ENCODE results near the gene SLC12A6.
"Not testable (repeated sequence)": the region's sequence is repeated elsewhere in the genome, so short reads cannot be mapped to it uniquely, and the experiment has no call there.

SLC12A6 gene

DNA sequence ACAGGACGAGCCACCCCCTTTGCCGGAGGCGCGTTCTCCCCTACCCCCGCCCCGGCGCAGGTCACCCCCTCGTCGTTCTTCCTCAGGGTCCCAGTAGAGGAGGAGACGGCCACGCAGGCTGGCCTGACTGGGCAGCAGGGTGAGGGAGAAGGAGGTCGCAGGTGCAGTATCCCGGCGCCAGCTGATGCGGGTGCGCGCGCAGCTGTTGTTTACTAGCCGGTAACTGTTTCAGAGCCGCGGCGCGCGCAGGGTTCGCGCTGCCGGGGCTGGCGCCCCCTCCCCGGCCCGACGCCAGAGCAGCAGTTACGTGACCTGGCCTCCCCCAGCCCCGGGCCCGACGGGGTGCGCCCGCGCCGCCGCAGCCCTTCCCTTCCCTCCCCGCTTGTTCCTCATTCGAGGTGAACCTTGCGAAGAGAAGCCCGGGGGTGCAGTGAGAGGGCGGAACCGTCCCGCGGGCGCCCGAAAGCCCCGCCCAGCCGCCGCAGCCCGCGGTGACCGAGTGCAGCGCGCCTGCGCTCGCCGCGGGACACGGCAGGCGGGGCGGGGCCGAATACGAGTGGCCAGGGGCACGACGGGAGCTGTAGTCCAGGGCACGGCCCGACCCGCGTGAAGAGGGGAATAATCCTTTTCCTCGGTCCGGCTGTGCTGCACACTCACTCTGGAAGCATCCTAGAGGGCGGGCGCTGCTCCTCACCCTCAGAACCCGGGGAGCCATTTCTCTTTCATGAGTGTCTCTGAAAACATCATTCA lies at the start of gene SLC12A6:
Gene SLC12A6, minus strand, starts transcription at position 225 of the 750 bp plus-strand sequence. CDS start 1,101 bp downstream, outside the sequence.
- DNase-seq (ENCODE audit: low spot score), result peak; percentile 97

DNA sequence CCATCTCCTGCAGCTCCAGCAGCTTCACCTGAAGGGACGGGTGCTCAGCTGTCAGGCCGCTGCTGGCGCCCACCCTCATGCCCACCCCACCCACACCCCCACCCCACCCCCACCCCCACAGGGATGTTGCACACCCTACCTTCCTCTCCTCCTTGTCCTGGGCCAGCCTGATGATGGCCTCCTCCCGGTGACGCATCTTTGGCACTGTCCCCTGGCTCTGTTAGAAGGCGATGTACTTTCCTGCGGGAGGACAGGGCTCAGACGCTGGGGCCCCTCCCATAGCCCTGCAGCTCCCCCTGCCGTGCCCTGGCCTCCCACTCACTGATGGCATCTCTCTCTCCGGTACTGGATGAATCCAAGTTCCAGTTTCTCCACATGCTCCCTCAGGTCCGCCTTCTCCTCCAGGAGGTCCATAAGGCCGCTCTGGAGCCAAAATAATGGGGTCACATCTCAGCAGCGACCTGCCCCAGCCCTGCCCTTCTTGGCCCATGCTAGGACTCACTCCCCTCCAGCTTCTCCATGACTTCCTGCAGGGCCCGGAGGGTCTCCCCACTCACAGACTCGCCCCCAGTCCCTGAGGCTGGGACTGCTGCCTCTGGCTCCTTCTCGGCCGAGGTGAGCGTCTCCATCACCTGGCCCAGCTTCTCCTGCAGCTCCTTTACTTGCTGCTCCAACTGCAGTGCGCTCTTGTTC lies 44.4 kb upstream of the SLC12A6 start:
- DNase-seq (ENCODE audit: low spot score), result not testable (repeated sequence)

DNA sequence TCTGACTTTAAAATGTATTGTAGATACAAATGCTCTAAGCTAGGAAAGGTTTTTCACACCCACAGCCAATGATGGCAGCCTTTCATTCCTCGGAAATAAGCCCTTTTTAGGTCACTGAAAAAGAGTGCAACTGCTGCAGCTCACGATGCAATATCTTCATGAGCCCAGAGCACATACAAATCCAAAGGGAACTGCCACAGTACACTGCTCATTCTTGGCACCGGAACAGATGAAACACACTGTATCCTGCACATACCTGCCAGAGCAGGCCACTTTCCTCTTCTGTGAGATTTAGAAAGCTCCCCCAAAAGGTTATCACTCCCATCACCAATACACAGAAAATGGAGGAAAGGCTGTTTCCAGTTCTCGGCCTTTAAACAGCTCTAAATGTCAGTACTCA lies 42.9 kb upstream of the SLC12A6 start:
- not testable (repeated sequence) for DNase-seq (ENCODE audit: low spot score)

DNA sequence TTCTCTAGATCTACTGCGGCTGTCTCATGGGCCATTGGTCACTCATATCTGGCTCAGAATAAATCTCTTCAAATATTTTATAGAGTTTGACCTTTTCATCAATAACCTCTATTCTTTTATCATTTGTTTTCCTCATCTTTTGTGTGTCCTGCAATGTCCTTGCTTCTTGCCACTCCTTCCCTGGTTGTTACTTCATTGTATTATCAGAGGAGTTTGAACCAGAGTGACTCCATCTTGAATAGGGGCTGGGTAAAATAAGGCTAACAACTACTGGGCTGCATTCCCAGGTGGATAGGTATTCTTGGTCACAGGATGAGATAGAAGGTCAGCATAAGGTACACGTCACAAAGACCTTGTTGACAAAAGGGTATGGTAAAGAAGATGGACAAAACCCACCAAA lies 39.3 kb upstream of the SLC12A6 start:
- DNase-seq (ENCODE audit: low spot score), result no peak

DNA sequence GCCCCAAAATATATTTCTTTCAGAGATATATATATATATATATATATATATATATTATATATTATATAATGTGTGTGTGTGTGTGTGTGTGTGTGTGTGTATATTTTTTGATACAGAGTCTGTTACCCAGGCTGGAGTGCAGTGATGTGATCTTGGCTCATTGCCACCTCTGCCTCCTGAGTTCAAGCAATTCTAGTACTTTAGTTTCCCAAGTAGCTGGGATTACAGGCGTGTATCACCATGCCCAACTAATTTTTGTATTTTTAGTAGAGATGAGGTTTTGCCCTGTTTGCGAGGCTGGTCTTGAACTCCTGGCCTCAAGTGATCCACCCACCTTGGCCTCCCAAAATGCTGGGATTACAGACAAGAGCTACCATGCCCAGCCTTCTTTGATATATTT lies 38.0 kb upstream of the SLC12A6 start:
- DNase-seq (ENCODE audit: low spot score), result not testable (repeated sequence)

DNA sequence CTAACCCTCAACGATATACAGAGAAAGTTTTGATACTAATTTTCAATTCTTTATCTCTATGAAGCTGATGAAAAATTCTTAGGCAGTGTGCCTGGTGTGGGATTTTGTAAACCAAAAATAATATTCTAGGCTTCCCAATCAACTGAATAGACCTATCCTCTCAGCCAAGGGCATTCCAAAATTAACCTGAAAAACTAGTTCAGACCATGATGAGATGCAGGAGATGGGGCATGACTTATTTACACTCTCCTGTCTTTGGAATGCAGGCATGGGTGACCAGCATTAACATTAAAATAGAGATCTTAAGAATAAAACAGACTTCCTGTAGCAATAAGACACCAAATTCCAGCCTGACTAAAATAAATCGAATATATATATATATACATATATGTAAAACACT lies 37.2 kb upstream of the SLC12A6 start:
- DNase-seq (ENCODE audit: low spot score), result no peak

DNA sequence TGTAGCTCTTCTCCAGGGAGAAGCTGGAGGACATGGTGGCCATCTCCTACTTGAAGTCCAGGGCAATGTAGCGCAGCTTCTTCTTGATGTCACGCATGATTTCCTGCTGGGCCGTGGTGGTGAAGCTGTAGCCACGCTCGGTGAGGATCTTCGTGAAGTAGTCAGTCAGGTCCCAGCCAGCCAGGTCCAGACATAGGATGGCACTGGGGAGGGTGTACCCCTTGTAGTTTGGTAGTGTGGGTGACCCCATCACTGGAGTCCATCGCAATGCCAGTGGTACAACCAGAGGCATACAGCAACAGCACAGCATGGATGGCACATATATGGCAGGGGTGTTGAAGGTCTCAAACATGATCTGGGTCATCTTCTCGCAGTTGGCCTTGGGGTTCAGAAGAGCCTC lies 36.4 kb upstream of the SLC12A6 start:
- DNase-seq (ENCODE audit: low spot score), result no peak

DNA sequence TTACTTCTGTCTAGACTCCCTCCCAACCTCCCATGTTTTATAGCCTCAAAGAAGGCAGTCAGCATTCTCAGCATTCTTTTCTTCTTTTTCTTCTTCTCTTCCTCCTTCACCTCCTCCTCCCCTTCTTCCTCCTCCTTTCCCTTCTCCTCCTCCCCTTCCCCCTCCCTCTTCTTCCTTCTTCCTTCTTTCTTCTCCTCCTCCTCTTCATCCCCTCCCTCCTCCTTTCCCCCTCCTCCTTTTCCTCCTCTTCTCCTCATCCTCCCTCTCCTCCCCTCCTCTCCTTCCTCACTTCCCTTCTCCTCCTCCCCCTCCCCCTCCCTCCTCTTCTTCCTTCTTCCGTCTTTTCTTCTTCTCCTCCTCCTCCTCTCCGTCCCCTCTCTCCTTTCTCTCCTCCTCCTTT lies 33.1 kb upstream of the SLC12A6 start:
- no peak for DNase-seq (ENCODE audit: low spot score)

DNA sequence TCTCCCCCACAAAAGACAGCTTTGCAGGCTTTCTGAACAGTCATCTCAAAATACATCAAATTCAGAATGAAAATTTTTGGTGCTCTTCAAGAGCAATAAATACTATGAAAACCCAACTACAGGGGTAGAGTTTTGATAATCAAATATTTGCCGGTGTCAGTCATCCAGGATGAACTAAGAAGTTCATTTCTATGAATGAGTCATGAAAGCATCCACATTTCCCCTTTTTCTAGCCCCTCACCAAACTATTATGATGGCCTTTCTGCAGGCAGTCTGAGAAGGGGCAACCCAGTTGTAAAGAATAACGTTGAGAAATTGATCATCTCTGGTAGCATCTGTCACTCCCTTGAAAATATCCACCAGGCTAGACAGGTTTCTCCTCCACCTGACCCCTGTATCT lies 32.5 kb upstream of the SLC12A6 start:
- DNase-seq (ENCODE audit: low spot score), result no peak

DNA sequence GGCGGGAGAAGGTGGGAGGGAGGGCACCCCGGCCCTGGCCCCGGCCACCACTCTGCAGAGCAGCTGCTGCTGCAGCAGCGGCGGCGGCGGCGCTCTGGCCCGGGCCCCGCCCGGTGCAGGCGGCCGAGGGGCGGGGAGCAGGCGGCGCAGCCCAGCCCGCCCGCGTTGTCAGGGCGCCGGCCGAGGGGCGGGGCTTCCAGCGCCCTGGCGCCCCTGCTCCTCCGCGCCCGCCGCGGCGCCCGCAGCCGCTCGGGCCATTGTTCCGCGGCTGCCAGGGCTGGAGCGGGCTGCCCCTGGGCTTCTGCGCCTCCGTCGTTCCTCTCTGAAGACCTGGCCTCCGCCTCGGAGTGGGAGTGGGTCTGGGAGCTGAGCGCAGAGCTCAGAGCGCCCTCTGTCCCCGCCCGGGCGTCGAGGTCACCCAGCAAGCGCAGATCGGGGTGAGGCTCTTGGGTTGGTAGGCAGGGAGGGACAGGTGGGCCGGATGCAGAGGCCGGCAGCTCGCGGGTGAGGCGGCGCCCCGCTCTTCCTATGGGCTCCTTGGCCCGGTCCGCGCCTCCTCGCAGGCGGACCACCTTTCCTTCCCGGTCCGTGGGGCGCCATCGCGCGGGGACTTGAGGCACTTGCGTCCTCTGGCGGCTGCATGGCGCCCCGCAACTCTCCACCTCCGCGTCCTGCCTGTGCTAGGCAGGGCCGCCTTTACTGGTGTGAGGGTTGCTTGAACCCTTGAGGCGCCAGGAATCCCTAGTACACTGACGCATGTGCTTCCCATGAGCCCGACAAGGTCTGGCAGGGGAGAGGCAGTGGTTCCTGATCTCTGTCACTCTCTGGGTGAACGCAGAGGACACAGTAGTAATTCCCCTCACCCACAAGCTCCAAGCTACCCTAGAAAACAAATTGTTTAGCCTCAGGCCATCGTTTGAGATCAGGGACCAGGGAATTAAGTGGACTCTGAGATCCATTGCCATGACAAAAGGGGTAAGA lies 29.8 kb upstream of the SLC12A6 start, which contains the start of gene LPCAT4:
Gene LPCAT4, minus strand, starts transcription at position 96 of the 981 bp plus-strand sequence. CDS start 96 bp downstream, outside the sequence.
- peak; percentile 98 for DNase-seq (ENCODE audit: low spot score)

DNA sequence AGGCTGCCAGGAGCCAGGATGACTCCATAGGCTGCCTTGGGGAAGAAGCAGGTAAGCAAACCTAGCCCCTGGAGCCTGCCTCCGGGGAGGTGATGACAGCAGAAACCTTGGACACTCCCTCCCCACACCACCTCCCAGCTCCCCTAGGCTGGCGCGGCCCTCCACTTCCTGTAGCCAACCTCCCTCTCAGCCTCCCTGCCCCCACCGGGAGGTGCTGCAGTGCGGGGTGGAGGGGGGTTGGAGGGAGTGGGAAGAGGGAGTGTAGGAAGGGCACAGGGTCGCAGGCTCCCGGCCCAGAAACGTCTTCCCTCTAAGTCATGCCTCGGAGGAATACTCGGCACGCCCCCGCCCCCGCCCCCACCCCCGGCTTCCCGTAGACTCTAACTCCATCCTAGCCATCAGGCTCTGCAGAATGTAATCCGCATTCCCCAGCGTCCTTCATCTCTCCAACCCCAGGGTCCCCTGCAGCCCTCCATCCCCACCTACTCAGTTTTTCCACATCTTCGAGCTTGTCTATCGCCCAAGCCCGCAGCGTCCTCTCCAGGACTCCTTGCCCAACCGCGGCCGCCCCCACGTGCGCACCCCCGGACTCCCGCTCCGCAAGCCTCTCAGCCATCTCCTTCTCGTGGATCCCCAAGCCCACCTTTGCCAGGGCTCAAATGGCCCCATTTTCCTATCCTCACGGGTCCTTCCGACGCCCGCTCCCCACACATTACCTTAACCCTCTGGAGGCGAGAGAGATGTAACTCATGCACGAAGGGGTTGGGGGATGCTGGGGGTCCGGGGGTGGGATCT lies 28.9 kb upstream of the SLC12A6 start:
- peak; percentile 65 for DNase-seq (ENCODE audit: low spot score)

DNA sequence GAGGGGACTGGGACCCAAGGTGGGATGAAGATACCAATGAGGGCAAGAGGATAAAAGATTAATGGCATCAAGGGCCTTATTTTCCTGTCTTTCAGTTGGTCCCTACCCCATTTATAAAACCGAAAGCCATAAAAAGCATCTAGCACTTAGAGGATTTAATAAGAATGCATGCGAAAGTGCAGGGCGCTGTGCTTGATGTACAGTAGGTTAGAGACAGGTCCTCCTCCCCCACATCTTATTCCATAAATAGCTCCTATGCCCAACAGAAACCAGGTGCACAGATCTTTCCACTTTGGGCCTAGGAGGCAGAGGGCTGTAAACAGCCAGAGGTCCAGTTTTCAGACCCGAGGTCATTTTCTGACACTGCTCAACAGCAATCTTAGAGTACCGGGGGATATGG lies 28.3 kb upstream of the SLC12A6 start:
- DNase-seq (ENCODE audit: low spot score), result no peak

DNA sequence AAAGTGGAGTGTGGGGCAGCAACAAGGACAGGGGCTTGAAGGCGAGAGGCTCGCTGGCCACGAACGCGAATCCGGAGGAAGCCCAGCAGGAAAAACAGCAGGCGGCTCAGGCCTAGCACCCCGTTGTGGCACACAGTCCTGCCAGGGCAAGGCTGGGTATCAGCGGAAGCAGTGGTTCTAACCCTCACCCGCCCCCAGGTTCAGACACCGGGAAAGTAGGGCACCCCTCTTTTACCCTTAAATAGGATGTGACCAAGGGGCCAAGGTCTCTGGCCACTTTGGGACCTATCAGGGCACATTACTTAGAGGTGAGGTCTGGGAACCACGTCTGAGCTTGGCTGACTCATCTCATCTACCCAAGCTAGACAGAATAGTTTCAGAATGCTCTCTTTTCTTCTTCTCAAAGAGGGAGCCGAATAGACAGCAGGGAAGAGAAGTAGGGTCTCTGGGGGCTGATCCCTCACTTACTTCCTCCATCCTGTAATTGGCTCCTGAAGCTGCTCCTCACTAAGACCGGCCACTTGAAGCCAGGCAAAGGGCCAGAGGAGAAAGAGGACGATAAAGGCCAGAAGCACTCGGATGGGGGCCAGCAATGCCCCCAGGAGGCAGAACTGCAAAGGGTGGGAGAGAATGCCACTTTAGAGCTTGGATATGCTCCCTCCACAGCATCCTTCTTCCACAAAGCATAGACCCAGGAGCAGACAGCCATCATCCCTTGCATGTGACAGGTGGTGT lies 27.7 kb upstream of the SLC12A6 start:
- no peak for DNase-seq (ENCODE audit: low spot score)

DNA sequence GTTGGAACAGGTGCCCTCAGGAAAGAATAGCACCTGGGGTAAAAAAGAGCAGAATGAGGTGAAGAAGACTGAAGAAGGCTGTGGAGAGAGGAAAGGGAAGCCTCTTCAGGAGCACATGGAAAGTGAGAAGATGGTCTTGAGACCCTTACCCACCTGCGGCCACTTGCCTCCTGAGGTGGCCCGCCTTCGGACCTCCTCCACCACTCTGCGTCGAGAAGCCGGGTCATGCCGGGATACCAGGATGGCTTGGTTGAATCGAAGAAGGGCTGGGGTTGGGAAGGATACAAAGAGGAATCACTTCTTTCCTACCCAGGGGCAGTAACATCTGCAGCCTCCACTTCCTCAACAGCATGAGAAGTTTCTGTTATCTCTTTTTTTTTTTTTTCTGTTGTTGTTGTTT lies 26.5 kb upstream of the SLC12A6 start:
- no peak for DNase-seq (ENCODE audit: low spot score)

DNA sequence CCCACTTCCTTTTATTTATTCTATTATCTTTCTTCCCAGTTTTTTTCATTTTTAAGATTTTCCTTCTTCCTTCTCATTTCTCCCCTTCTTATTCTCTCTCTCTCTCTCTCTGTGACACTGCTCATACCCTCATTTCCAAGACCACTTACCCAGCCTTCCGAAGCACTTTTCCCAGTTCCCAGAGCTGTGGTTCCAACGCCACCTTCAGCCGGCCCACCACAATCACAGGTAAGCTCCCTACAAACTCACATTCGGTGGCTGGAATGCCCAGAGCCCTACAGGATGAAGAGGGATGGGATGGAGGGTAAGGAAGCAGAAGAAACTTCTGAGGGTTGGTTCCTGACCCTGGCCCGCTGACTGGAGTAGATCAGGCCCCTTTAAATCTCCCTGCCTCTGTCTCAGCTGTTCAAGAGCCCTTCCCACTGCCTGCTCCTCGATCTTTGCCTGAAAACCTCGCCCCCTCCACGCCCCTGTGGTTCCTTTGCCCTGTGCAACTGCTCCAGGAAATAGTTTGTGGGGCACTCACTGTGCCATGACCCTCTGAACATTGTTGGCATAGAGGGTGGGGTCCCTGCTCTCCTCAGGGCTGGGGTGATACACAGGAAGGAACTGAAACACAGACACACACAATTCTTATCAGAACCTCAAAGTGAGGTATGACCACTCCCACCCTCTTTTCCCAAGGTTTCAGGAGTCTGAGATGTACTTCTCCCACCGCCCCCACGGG lies 24.6 kb upstream of the SLC12A6 start:
- DNase-seq (ENCODE audit: low spot score), result no peak

DNA sequence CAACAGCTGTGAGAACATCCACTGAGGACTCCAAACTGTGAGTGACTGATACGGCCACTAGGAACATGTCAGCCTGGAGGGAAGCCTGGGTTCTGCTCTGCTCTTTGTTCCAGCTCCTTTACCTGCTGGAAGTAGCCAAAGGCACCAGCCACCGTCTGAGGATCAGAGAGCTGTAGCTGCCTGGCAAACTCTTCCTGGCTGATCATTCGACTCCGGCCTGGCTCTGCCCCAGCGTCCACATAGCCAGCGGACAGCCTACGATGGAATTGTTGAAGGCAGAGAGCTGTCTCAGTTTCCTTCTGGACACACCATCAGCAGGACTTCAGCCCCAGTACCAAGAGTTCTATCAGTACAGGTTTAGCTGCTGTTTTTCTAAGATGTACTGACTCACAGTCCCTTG lies 23.7 kb upstream of the SLC12A6 start:
- no peak for DNase-seq (ENCODE audit: low spot score)

DNA sequence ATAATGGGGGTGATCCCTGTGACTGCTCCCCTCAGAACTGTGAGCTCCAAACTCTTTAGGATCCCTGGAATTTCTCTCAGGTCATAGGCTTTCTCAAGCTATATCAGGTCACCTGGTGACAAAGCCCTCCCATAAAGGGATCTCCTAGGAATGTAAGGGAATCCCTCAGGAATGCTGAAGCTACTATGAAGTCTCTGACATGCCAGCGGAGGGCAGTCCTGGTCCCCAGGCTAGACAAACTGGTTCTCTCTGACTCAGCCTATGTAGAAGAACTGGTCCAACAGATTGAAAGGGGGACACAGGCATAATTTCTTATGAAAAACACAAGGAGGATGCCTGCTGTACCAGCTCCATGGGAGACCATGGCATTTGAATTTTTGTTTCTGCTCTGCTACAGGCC lies 22.7 kb upstream of the SLC12A6 start:
- peak; percentile 27 for DNase-seq (ENCODE audit: low spot score)

DNA sequence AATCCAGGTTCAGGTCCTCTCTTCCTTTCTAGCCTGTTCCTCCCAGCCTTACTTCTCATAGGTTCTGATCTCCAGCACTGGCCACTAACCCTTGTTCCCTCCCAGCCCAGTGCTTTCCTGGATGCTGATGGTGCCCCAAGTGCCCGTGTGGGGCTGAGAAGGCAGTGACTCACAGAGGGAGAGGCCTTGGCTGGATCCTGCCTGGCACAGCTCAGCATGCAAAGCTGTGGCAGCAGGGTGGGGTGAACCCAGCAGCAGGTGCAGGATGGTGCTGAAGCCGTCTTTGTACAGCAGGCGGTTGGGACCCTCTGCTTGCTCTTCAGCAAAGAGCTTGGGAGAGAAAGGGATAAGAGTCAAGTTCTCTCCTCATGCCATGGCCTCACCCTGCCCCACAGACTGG lies 21.8 kb upstream of the SLC12A6 start:
- peak; percentile 18 for DNase-seq (ENCODE audit: low spot score)

DNA sequence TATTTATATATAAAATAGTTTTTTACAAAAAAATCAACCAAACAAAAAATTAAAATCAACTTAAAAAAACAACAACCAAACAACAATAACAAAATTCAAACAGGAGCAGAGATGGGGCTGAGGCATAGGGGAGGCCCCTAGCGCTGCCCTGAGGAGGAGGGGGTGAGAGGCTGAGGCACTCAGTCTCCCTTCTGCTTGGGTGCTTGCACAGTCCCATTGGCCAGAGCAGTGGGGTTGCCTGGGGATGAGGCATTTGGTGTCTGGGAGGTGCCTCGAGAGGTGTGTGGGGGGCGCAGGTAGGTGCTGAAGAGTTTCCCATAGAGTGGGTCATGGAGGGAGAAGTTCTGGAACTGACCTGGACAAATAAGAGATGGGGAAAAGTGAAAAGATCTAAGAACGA lies 21.4 kb upstream of the SLC12A6 start:
- no peak for DNase-seq (ENCODE audit: low spot score)

DNA sequence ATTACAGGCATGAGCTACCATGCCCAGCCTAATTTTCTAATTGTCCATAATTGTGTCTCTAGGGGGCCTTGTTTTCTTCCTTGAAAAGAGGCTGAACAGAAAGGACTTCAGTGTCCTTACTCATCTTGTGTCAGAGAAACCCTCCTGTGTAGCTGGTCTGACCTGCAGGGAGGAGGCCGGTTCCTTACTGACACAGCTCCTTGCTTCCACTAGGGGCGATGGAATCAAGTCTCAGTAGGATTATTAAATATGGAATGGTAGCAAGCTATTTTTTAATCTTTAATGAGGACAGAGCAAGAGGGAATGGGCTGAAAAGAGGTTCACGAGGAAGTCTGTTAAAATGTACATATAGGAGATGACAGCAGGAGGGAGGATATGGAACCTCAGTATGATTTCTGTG lies 20.8 kb upstream of the SLC12A6 start:
- DNase-seq (ENCODE audit: low spot score), result peak; percentile 27

Data from AG08396 (cell line).